ENCODE results near the gene RABGAP1L. TPM values are rescaled to one million over a fixed set of nuclear protein-coding genes. Genes with fewer than 3 reads are reported as not detected.

Gene RABGAP1L
- total RNA-seq, 1 donor from 2014 or later, result 48.5 TPM

DNA sequence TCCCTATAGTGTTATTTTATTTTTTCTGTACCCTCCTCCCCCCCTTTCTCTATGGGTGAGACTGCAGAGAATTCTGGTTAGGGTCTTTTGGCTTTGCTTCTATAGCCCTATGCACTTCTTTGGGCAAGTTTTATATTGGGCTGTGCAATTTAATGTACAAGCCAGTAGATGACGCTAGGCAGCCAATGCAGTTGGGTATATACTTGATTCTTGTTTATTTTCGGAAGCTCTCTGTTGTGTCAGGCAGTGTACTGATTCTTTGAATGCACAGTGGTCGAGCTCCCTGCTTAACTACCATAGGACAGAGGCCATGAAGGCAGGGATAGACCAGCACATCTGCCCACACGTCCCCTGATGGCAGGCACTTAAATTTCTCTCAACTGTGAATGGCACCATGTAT, 254.3 kb downstream of the RABGAP1L start:
- Mint-ChIP-seq H3K27ac (no peak overlapping the region), H3K9me3 (peaks cover 24% of the 10 kb centered on the region), H3K36me3 (no peaks in the 10 kb centered on the region), H3K4me1 (no peaks in the 10 kb centered on the region), H3K27me3 (ENCODE audit: low read depth) (no peaks in the 10 kb centered on the region), H3K4me3 (no peak overlapping the region)
- TF ChIP-seq CTCF (IDR thresholded peaks at IDR 0.05; ENCODE audit: unreplicated experiment), result no peak
- DNase-seq (ENCODE audit: low spot score in 2 of 2, unreplicated experiment in 2 of 2), result no peak

DNA sequence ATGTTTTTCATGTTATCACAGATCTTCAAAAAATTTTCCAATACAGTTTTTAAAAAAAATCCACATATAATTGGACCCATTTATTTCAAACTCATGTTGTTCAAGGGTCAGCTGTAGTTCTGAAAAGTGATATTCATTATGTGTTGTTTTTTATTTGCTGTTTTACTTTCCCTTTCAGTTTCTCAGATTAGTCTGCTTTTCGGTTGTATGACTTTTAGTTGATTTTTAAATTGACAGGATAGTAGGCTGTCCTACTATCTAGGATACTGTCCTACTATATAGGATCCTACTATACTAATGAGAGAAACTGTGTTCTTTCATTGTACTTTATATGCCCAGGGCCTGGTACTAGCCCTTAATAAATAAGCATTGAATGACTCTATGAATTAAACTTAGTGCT, 254.9 kb downstream of the RABGAP1L start:
- Mint-ChIP-seq H3K27me3 (ENCODE audit: low read depth) (no peaks in the 10 kb centered on the region), H3K9me3 (peaks cover 24% of the 10 kb centered on the region), H3K4me3 (no peak overlapping the region), H3K27ac (no peak overlapping the region), H3K4me1 (no peaks in the 10 kb centered on the region), H3K36me3 (no peaks in the 10 kb centered on the region)
- DNase-seq (ENCODE audit: low spot score in 2 of 2, unreplicated experiment in 2 of 2), result no peak
- no peak for TF ChIP-seq CTCF (IDR thresholded peaks at IDR 0.05; ENCODE audit: unreplicated experiment)

GRCh38 chr1:174415506-174415905, 256.2 kb downstream of the RABGAP1L start:
- no peak overlapping the region for H3K4me3 Mint-ChIP-seq
- DNase-seq (ENCODE audit: low spot score in 2 of 2, unreplicated experiment in 2 of 2), result no peak
- no peaks in the 10 kb centered on the region for H3K27me3 Mint-ChIP-seq (ENCODE audit: low read depth)
- H3K4me1 Mint-ChIP-seq, result no peaks in the 10 kb centered on the region
- no peak for TF ChIP-seq CTCF (IDR thresholded peaks at IDR 0.05; ENCODE audit: unreplicated experiment)
- no peaks in the 10 kb centered on the region for H3K36me3 Mint-ChIP-seq
- H3K27ac Mint-ChIP-seq, result no peak overlapping the region
- peaks cover 19% of the 10 kb centered on the region for H3K9me3 Mint-ChIP-seq

- H3K27ac Mint-ChIP-seq, result no peak overlapping the region
- no peaks in the 10 kb centered on the region for H3K27me3 Mint-ChIP-seq (ENCODE audit: low read depth)
Measured at GRCh38 chr1:174417921-174418320, 258.6 kb downstream of the RABGAP1L start.

GRCh38 chr1:174425121-174425520, 265.8 kb downstream of the RABGAP1L start:
- no peak for TF ChIP-seq CTCF (IDR thresholded peaks at IDR 0.05; ENCODE audit: unreplicated experiment)
- H3K4me3 Mint-ChIP-seq, result no peak overlapping the region
- no peak overlapping the region for H3K27ac Mint-ChIP-seq
- no peaks in the 10 kb centered on the region for H3K9me3 Mint-ChIP-seq
- H3K36me3 Mint-ChIP-seq, result no peaks in the 10 kb centered on the region
- DNase-seq (ENCODE audit: low spot score in 2 of 2, unreplicated experiment in 2 of 2), result no peak
- no peaks in the 10 kb centered on the region for H3K27me3 Mint-ChIP-seq (ENCODE audit: low read depth)
- H3K4me1 Mint-ChIP-seq, result no peaks in the 10 kb centered on the region

More at GRCh38 chr1:174417921-174418320, 258.6 kb downstream of the RABGAP1L start:
- no peaks in the 10 kb centered on the region for H3K4me1 Mint-ChIP-seq
- no peak overlapping the region for H3K4me3 Mint-ChIP-seq
- H3K36me3 Mint-ChIP-seq, result no peaks in the 10 kb centered on the region
- DNase-seq (ENCODE audit: low spot score in 2 of 2, unreplicated experiment in 2 of 2), result no peak
- no peak for TF ChIP-seq CTCF (IDR thresholded peaks at IDR 0.05; ENCODE audit: unreplicated experiment)
- no peaks in the 10 kb centered on the region for H3K9me3 Mint-ChIP-seq

- H3K4me1 Mint-ChIP-seq, result no peaks in the 10 kb centered on the region
- no peaks in the 10 kb centered on the region for H3K36me3 Mint-ChIP-seq
- DNase-seq (ENCODE audit: low spot score in 2 of 2, unreplicated experiment in 2 of 2), result no peak
- H3K27ac Mint-ChIP-seq, result no peak overlapping the region
- H3K4me3 Mint-ChIP-seq, result no peak overlapping the region
- H3K9me3 Mint-ChIP-seq, result no peaks in the 10 kb centered on the region
- TF ChIP-seq CTCF (IDR thresholded peaks at IDR 0.05; ENCODE audit: unreplicated experiment), result no peak
- no peaks in the 10 kb centered on the region for H3K27me3 Mint-ChIP-seq (ENCODE audit: low read depth)
Measured at GRCh38 chr1:174426153-174426552, 266.8 kb downstream of the RABGAP1L start.
